IPS-NIHi7 (cell line): Measurements from ENCODE around the gene FNDC3B.
A peak's percentile ranks its signal among the peaks of the same experiment; 100 is the strongest.

Experiments used
- DNase-seq: peaks from one replicate; pipeline ENCODE4 v3.0.0; 2012; ENCODE audit warnings: mixed read lengths; ENCODE audit errors: extremely low spot score

The FNDC3B gene

GRCh38 chr3:172166890-172167289 lies 127.5 kb downstream of the FNDC3B start:
- DNase-seq = no peak

DNA sequence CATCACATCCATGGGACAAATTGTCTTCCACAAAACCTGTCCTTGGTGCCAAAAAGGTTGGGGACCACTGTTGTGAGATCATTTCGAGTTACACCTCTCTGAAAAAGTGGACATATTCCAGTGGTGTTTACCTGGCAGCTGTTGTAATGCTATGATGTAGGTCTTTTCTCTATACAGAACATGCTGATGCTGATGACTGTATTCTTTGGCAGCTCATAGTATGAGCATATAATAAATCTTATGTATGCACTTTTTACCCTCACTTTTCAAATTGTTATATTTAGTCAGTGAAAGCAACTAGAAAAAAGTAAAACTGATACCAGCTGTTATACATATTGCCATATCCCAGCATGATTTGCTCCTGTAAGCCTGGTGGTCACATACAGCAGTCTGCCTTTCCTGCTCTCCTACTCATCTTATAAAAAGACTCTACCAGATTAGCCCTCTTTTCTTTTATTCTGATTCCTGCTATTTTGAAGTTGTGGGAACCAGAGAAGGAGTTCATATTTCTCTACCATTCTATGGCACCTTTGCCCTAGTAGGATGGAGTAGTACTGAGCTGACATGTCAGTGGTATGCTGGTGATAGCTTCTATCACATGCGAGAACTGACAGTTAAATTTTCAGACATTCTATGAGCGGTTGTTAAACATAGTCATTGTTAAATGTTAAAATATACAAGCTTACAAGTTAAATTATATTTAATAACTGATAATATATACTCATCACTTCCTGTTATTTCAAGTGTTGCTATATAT lies 128.7 kb downstream of the FNDC3B start:
- no peak for DNase-seq

DNA sequence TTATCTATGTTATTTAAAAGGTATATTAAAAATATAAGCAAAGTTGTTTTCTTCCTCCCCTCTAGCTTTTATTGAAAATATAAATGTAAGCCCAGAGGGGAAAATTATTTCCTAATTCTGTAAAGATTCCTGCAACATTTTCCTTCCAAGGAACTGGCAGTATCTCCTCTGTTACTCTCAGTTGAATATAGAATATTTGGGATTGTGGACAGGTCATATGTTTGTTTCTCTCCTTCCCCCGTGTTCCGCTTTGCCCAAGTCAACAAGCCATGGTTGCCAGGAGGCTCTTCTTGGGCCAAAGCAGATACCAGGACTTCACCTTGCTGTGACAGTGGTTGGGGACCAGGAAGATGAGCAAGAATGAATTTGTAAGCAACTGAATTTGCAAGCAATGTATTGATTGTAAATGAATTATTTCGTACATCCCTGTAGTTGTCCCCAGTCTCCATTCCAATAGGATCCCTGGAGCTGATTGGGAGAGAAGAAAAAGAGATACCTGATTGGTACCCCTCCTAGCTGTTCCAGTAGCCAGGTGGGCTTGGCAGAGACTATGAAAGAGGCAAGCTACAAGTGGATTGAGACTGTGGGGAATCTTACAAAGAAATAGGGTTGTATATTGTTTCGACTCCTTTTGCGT lies 130.8 kb downstream of the FNDC3B start:
- no peak for DNase-seq

DNA sequence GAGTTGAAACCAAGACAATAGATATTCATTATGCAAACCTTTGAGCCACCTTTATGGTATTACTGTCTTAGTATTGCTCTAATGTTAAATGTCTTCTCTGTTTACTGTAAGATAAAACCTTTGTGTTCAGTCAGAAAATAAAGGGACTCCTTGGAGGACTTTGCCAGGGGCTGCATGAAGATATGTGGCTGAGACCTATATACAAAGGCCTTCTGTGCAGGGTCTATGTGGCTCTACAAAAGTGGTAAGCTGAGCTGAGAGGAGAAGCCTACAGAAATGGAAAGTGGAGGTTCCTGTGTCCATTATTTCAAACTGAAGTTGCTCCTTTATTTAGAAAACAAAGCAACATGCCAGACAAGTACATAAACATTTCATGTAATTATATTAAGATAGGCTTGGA lies 131.5 kb downstream of the FNDC3B start:
- DNase-seq = no peak

DNA sequence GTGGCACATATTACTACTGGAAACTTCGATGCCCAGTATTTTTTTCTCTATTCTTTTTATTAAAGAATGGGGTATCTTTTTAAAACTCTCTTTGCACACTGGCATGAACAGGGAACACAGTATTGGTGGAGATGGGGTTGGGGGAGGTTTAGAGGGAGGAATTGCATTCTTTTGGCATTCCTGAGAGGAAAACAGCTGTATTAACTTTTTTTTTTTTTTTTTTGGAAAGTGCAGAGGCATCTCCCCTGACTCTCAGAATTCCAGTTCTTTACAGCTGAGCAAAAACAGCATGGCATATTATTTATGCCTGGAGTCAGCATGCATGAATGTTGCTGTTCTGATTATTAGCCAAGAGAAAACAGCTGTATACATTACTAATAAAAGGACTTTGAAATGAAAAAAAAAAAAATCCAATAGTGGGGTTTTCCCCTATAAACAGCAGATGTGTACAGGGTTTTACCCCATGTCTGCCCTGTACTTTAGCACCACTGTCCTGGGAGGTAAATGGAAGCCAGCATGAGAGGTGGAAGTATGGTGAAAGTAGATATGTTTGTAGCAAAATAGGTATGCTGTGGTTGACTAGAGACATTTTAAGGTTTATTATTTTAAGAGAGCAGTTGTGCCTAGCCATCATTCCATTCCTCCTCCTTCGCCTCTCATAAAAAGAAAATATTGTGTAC lies 132.2 kb downstream of the FNDC3B start:
- no peak for DNase-seq

DNA sequence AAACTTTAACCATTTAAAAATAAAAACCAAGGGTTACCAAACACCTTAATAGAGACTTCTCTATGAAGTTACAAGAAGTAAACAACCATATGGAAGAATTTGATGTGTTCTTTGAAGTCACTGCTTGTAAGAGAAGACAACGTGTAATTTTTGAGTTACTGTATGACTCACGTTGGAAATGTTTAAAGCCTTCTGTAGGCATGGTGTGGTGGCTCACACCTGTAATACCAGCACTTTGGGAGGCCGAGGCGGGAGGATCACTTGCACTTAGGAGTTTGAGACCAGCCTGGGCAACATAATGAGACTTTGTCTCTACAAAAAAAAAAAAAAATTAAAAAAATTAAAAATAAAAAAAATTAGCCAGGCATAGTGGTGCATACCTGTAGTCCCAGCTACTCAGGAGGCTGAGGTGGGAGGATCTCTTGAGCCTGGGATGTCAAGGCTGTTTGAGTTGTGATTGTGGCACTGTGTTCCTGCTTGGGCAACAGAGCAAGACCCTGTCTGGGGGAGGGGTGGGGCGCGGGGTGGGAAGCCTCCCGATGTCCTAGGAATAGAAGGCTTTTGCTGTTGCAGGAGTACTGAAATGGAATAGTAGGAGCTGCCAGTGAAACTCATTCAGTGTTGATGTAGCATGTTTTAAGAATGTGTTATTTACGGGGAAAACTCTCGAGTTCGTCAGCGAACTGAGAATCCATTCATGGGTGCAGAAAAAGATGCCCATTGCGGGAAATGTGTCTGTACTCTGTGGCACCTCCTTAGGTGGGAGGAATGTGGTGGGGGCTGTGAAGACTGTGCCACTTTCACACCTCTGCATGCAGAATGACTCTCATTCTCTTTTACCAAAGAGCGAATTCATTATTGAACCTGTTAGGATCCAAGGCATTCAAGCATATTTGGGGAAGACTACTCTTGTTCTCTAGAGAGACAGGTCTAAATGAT lies 134.2 kb downstream of the FNDC3B start:
- DNase-seq = no peak

DNA sequence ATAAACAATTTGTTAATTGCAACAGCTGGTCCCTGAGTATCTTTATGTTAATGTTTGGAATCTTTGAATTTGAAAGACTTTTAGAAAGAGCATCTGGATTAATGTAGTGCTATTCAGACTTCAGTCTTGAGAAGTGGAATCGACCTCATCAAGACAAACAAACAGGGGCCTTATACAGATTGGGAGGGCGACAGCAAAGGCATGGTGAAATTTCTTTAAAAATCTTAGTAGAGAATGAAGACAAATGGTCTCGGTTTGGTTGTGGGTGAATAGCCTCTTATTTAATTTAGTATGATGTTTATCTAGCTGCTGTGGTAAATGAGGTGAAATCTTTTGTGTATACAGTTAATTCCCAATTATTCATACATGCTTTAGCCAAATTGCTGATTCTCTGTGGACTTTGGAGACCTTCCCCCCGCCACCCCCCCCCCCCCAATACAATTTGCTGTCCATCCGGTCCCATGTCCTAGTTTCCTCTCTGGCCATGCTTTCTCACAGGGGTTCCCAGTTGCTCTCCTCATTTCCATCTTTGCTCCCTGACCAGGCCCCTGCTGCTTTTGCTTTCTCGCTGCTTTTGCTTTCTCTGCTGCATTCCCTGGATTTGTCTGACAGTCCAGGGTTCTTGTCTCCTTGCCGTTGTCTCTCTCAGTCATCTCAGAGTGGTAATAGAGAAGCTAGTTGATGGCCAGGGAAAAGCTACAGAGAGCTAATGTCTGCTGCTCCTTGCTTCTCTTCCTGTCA lies 135.3 kb downstream of the FNDC3B start:
- DNase-seq = no peak

DNA sequence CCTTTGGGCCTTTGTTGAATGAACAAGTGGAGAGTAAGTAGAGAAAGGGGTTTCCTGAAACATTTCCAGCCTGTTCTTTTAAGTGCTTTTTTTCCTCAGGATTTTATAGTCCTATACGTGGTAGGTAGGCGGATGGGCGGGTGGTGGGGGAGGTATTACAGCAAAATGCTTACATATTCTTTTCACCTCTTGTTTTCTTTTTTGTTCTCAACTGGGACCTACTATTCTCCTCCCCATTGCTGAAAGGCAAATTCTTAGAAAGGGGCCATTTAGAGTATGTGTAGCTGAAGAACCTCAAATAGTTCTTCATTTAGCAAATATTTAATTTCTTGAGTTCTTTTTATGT lies 135.8 kb downstream of the FNDC3B start:
- DNase-seq = no peak

- DNase-seq = no peak
These were observed 136.8 kb downstream of the FNDC3B start for GRCh38 chr3:172176061-172176770.

GRCh38 chr3:172177046-172177445 lies 137.7 kb downstream of the FNDC3B start:
- DNase-seq = no peak

DNA sequence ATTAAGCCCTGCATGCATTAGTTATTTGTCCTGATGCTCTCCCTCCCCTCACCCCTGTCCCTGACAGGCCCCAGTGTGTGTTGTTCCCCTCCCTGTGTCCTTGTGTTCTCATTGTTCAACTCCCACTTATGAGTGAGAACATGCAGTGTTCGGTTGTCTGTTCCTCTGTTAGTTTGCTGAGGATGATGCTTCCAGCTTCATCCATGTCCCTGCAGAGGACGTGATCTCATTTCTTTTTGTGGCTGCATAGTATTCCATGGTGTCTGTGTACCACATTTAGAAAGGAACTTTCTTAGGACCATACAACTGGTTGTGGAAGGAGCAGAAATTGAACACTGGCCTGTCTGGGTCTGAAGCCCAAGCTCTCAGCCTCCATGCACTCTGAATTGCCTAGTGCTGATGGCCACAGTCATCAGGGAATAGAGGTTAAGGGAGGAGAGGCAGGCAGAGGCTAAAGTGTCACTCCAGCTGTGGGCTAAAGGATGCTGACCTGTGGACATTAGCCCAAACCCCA lies 138.5 kb downstream of the FNDC3B start:
- no peak for DNase-seq

DNA sequence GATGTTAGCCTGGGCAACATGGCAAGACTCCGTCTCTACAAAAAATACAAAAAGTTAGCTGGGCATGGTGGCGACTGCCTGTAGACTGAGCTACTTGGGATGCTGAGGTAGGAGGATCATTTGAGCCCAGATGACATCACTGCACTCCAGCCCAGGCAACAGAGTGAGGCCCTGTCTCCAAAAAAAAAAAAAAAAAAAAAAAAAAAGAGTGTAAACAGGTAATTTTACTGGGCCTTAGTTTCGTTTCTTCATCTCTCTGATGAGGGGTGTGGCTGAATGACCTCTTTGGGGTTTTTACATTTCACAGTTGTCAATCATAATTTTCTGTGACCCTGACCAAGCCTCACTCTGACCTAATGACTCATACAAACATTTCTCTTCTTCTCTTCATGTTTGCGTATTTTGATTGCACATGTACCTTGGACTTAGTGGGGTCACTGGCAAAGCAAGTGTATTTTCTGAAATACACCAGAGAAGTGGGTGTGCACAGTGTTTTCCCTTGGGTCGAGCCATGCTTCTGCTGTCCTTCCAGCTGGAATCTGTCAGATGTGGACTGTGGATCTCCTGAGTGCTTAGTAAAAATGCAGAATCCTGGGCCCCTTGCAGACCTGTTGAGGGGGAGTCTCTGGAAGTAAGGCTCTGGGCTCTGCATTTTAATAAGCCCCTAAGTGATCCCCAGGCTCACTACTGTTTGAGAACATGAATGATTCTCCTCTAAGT lies 140.5 kb downstream of the FNDC3B start:
- DNase-seq = no peak

DNA sequence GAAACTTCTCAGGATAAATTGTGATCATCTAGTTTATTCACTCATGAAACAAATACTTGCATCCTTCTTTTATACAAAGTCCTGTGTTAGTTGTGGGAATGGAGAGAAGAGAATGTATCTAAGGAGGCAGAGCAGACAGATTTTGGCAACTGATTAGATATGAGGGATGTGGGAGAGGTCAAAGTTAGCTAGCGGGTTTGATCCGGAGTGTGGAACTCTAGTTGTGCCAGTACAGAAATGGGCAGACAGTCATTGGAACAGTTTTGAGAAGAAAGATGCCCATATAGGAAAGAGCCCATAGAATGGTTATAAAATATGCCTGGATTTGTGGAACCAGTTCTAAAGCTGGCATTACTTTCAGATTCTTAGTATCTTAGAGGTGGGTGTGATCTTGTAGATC lies 141.1 kb downstream of the FNDC3B start:
- DNase-seq = no peak

DNA sequence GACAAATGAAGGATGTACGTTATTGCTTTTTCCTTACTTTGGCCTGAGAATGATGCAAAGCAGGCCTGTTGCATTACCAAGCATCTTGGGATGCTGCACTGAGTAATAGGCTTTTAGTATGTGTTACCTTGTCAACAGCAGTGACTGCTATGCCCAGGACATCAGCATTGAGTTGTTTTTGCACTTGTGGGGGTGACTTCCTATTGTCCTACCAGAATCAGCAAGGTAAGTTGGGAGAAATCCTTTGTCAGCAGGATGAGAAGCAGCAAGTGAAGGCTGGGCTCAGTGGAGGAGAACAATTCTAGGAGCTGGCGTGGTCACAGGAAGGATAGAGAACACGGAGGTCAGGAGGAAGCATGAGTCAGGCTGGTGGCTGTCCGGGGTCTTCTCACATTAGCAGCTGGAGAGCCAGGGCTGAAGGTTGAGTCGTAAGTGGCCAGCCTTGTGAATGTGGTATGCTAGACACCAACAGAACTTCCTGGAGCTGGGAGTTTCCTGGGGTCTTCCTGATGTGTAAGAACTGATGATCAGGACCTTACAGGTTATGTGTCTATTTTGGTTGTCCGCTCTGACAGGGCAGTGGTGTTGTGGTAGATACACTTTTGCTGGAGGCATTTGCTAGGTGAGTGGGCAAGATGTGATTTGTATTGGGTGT lies 142.7 kb downstream of the FNDC3B start:
- peak; percentile 28 for DNase-seq

DNA sequence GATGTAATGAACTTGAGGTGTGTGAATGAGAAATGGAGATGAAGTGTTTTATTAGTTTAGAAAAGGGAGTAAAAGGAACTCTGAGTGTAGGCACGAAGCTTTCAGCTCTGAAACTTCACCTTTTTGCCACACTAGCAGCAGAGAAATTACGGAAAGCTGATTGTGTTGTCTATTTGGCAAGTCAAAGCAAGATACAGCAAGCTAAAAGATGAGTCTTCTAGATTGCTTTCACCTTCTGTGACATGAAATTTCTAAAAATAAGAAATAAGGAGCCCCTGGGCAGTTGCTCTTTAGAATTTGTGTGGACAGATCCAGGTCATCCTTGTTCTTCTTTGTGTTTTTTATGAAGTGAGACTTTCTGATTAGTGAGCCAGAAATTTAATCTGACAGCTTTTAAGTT lies 143.4 kb downstream of the FNDC3B start:
- DNase-seq = no peak

DNA sequence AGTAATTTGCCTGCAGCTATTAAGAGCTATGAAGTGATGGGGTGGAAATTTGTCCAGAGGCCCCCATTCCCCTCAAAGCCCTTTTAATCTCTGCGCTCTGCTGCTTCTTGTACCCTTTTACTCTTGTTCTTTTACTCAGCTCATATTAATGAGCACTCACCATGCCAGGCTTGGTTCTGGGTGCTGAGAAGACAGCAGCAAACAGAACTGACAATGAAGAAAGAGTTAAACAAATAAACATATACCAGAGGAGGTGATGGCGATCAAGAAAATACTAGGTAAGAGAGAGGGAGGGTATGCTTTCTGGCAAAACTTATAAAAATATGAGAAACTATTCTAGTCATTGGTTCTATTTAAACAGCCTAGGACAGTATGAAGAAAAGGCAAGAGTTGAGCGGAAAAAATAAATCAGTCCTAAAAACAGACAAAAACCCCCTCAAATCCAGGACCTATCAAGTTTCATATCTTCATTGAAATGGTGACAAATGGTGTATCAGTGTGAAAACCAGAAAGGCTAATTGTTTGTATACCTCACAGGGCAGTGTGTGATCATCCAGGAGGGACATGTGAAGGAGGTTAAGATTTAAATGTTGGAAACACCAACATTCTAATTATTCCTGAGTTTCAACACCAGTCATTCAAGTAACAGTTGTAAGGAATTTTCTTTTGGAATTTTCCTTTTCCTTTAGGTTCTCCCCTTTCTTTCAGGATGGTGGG lies 144.9 kb downstream of the FNDC3B start:
- no peak for DNase-seq

GRCh38 chr3:172185907-172186306 lies 146.5 kb downstream of the FNDC3B start:
- no peak for DNase-seq

DNA sequence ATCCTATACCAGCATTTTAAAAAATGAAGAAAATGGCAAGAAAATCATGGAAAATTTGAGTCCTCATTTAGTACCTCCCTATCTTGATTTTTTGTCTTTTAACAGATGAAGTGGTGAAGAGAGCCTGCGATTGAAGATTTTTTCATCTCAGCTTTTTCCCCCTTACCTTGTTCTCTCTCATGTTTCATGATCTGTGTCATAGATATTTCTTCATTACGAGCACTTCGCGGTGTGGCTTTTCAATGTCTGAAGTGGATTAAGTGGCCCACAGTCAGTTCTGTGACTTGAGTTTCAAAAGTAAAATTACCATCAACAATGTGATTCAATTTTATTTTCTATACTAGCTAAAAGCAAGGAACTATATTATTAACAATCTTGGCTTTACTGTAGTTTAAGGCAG lies 147.2 kb downstream of the FNDC3B start:
- no peak for DNase-seq

- DNase-seq = no peak
These were observed 148.1 kb downstream of the FNDC3B start for GRCh38 chr3:172187511-172187910.
